Fibroblast of lung (primary cell): ENCODE results near the gene MAZ. TPM values are rescaled to one million over a fixed set of nuclear protein-coding genes. Genes with fewer than 3 reads are reported as not detected.
A peak's percentile ranks its signal among the peaks of the same experiment; 100 is the strongest.

Experiments
- DNase-seq, 2 donors: peaks; one replicate each; pipeline versions ENCODE4 v3.0.0 to v3.0.0-alpha.2; 2010; ENCODE audit warnings: low read depth in 2 of 2
- H2AFZ ChIP-seq: 2 replicates; pipeline ENCODE4 v1.5.1; 2012; ENCODE audit warnings: low read length, control low read depth, inconsistent platforms
- H3K27ac ChIP-seq: 2 replicates; pipeline ENCODE4 v1.5.1; 2011; ENCODE audit warnings: low read length, control low read depth; ENCODE audit not compliant: insufficient read depth
- H3K27me3 ChIP-seq: 2 replicates; pipeline ENCODE4 v1.5.1; 2011; ENCODE audit warnings: mild to moderate bottlenecking, low read length; ENCODE audit not compliant: control insufficient read depth, insufficient read depth
- H3K36me3 ChIP-seq: 2 replicates; pipeline ENCODE4 v1.5.1; 2011; ENCODE audit warnings: low read length; ENCODE audit not compliant: control insufficient read depth, insufficient read depth
- H3K4me1 ChIP-seq: 2 replicates; pipeline ENCODE4 v1.5.1; 2011; ENCODE audit warnings: low read length; ENCODE audit not compliant: control insufficient read depth, insufficient read depth; ENCODE audit errors: extremely low read depth
- H3K4me2 ChIP-seq: 2 replicates; pipeline ENCODE4 v1.5.1; 2011; ENCODE audit warnings: low read length, control low read depth; ENCODE audit not compliant: insufficient read depth; ENCODE audit errors: extremely low read depth
- H3K4me3 ChIP-seq, 4 experiments: fragments of 200-600 bp in 1 of 4; sonication (generic) in 1 of 4; replicated peaks in 1 of 4; 2 replicates each; pipeline ENCODE4 v1.5.1; 2011 to 2016; ENCODE audit warnings: low read length in 4 of 4, low read depth in 3 of 4, mild to moderate bottlenecking in 3 of 4, control low read depth in 2 of 4, inconsistent platforms in 1 of 4, mixed read lengths in 1 of 4; ENCODE audit not compliant: insufficient read depth in 1 of 4; ENCODE audit errors: control extremely low read depth in 1 of 4
- H3K79me2 ChIP-seq: 2 replicates; pipeline ENCODE4 v1.5.1; 2012; ENCODE audit warnings: mild to moderate bottlenecking, low read length, inconsistent platforms; ENCODE audit not compliant: control insufficient read depth, insufficient read depth
- H3K9ac ChIP-seq: 2 replicates; pipeline ENCODE4 v1.5.1; 2011; ENCODE audit warnings: mild to moderate bottlenecking, low read length, control low read depth; ENCODE audit not compliant: insufficient read depth
- H3K9me3 ChIP-seq: 2 replicates; pipeline ENCODE4 v1.5.1; 2012; ENCODE audit warnings: low read depth, low read length; ENCODE audit not compliant: control insufficient read depth, insufficient read depth
- H4K20me1 ChIP-seq: 2 replicates; pipeline ENCODE4 v1.5.1; 2011; ENCODE audit warnings: low read length; ENCODE audit not compliant: control insufficient read depth, insufficient read depth; ENCODE audit errors: extremely low read depth
- EZH2 ChIP-seq: IDR thresholded peaks from 2 replicates; pipeline ENCODE4 v1.5.1; 2012; ENCODE audit warnings: low read length, control low read depth, mild to moderate bottlenecking; ENCODE audit errors: missing control alignments
- polyA plus RNA-seq, 2 donors: library from polyadenylated mRNA; depleted of rRNA in 1 of 2; stranded (reverse) in 1 of 2; unstranded in 1 of 2; fragments of >200 nt; gene quantifications; 2 replicates each; pipeline ENCODE4 v1.2.1, GENCODE V29; 2011 to 2012; ENCODE audit warnings: missing spikeins in 1 of 2
- total RNA-seq: library from RNA; depleted of rRNA; stranded (reverse); fragments of >200 nt; gene quantifications from 2 replicates; pipeline ENCODE4 v1.2.1, GENCODE V29; 2014
- TF ChIP-seq, protein P1 (sequence below), 2 donors: IDR thresholded peaks in 1 of 2; conservative IDR thresholded peaks in 1 of 2; 1 replicate in 1 of 2; 2 replicates in 1 of 2; pipeline ENCODE4 v1.5.1; 2011 to 2012; ENCODE audit warnings: low read length in 2 of 2, control low read depth in 1 of 2, inconsistent platforms in 1 of 2, low read depth in 1 of 2, mild to moderate bottlenecking in 1 of 2

MAZ gene
- total and polyA plus RNA-seq, 2 donors (not counting 1 experiment from before 2014, with no cell fraction given) = 68.1 to 131 TPM

DNA sequence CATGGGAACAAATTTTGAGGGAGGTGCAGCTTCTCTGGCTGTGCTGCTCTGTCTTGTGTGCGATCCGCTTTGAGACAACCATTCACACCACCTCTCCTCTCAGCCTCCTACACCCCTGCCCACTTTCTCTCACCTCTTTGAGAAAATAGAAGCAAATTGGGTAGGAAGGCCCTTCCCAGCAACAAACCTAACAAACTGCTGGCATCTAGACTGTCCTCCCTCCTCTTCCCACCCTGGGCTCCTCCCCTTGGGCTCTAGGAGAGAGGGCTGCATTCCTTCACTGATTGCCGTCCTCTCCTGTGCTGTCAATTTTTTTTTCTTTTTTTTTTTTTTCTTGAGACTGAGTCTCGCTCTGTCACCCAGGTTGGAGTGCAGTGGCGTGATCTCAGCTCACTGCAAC lies 43.2 kb downstream of the MAZ start:
- Histone ChIP-seq H3K4me2 (no peak overlapping the region), H3K4me1 (no peaks in the 10 kb centered on the region), H4K20me1 (no peaks in the 10 kb centered on the region), H3K9me3 (no peaks in the 10 kb centered on the region), H3K9ac (no peak overlapping the region), H3K4me3 (no peak overlapping the region), H3K27me3 (no peaks in the 10 kb centered on the region), H3K27ac (no peak overlapping the region), H2AFZ (no peak overlapping the region), H3K79me2 (no peaks in the 10 kb centered on the region), H3K36me3 (peaks cover 36% of the 10 kb centered on the region)
- no peak for TF ChIP-seq EZH2
- TF ChIP-seq, protein P1, sequence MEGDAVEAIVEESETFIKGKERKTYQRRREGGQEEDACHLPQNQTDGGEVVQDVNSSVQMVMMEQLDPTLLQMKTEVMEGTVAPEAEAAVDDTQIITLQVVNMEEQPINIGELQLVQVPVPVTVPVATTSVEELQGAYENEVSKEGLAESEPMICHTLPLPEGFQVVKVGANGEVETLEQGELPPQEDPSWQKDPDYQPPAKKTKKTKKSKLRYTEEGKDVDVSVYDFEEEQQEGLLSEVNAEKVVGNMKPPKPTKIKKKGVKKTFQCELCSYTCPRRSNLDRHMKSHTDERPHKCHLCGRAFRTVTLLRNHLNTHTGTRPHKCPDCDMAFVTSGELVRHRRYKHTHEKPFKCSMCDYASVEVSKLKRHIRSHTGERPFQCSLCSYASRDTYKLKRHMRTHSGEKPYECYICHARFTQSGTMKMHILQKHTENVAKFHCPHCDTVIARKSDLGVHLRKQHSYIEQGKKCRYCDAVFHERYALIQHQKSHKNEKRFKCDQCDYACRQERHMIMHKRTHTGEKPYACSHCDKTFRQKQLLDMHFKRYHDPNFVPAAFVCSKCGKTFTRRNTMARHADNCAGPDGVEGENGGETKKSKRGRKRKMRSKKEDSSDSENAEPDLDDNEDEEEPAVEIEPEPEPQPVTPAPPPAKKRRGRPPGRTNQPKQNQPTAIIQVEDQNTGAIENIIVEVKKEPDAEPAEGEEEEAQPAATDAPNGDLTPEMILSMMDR (conservative IDR thresholded peaks at IDR 0.05 in 1 of 2, IDR thresholded peaks at IDR 0.05 in 1 of 2; ENCODE audit: low read depth in 1 of 2, low read length in 2 of 2) = no peak
- DNase-seq = no peak

- H3K9ac ChIP-seq = no peak overlapping the region
- no peaks in the 10 kb centered on the region for H3K79me2 ChIP-seq
- H3K36me3 ChIP-seq = peaks cover 24% of the 10 kb centered on the region
- no peak for TF ChIP-seq EZH2
- TF ChIP-seq, protein P1 (conservative IDR thresholded peaks at IDR 0.05 in 1 of 2, IDR thresholded peaks at IDR 0.05 in 1 of 2; ENCODE audit: low read depth in 1 of 2, low read length in 2 of 2) = no peak
- no peaks in the 10 kb centered on the region for H3K9me3 ChIP-seq
- no peaks in the 10 kb centered on the region for H3K27me3 ChIP-seq
- H4K20me1 ChIP-seq = no peaks in the 10 kb centered on the region
- H3K4me2 ChIP-seq = no peak overlapping the region
- H2AFZ ChIP-seq = no peak overlapping the region
- H3K4me1 ChIP-seq = no peaks in the 10 kb centered on the region
- no peak overlapping the region for H3K4me3 ChIP-seq
- H3K27ac ChIP-seq = no peak overlapping the region
- DNase-seq = no peak
These were observed 44.7 kb downstream of the MAZ start for GRCh38 chr16:29850998-29851397.

DNA sequence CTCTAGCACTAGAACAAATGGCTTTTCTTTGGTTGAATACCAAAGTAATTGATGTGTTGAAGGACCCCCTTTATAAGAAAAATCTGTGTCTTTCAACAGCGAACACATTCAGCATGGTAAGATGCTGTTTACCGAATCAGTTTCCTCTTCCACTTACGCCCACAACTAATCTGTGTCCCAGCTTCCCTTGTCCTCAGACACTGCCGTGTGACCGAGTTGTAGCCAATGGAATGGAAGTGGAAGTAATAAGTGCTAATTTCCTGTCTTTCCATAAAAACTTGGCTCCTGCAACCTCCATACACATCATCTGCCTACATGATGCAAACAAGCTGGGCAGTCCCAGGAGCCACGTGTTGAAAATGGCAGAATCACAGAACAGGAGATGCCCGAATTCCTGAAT lies 46.3 kb downstream of the MAZ start:
- peak; percentile 31 to 62 for DNase-seq
- H2AFZ ChIP-seq = no peak overlapping the region
- no peaks in the 10 kb centered on the region for H3K79me2 ChIP-seq
- no peaks in the 10 kb centered on the region for H3K4me1 ChIP-seq
- H3K9ac ChIP-seq = no peak overlapping the region
- H3K36me3 ChIP-seq = peaks cover 15% of the 10 kb centered on the region
- H4K20me1 ChIP-seq = no peaks in the 10 kb centered on the region
- H3K4me3 ChIP-seq = no peak overlapping the region
- no peak overlapping the region for H3K27ac ChIP-seq
- TF ChIP-seq, protein P1 (conservative IDR thresholded peaks at IDR 0.05 in 1 of 2, IDR thresholded peaks at IDR 0.05 in 1 of 2; ENCODE audit: low read depth in 1 of 2, low read length in 2 of 2) = no peak
- TF ChIP-seq EZH2 = no peak
- H3K4me2 ChIP-seq = no peak overlapping the region
- H3K27me3 ChIP-seq = no peaks in the 10 kb centered on the region
- no peaks in the 10 kb centered on the region for H3K9me3 ChIP-seq
